ENCODE measurements around the gene ALDH3A1.
A peak's percentile ranks its signal among the peaks of the same experiment; 100 is the strongest.

Gene ALDH3A1

GRCh38 chr17:19737305-19738072 lies 10.6 kb downstream of the ALDH3A1 start:
- H3K79me1 ChIP-seq (ENCODE audit: low read length), result no peaks in the 10 kb centered on the region
- no peak overlapping the region for H2BK120ac ChIP-seq (ENCODE audit: insufficient read depth, low read length, poor library complexity)
- H3K23ac ChIP-seq (ENCODE audit: low read length), result no peak overlapping the region
- H3K4me3 ChIP-seq (ENCODE audit: low read depth, low read length), result no peak overlapping the region
- no peak overlapping the region for H4K12ac ChIP-seq (ENCODE audit: low read depth, low read length)
- H3K14ac ChIP-seq (ENCODE audit: low read length), result no peak overlapping the region
- no peak overlapping the region for H2AFZ ChIP-seq (ENCODE audit: insufficient read depth, low read length, poor library complexity)
- no peaks in the 10 kb centered on the region for H3K79me2 ChIP-seq (ENCODE audit: control insufficient read depth, insufficient read depth, low read length, poor library complexity)
- no peak overlapping the region for H2AK5ac ChIP-seq (ENCODE audit: low read length)
- no peaks in the 10 kb centered on the region for H3K36me3 ChIP-seq (ENCODE audit: control insufficient read depth in 1 of 2, insufficient read depth in 2 of 2, low read length in 2 of 2)
- WGBS (ENCODE audit: extremely low coverage, insufficient coverage, insufficient read length), result no CpG with 5 or more reads among the region's 15 CpGs
- H4K8ac ChIP-seq (ENCODE audit: low read depth, low read length), result no peak overlapping the region
- H2BK5ac ChIP-seq (ENCODE audit: low read depth, low read length, poor library complexity), result no peak overlapping the region
- no peaks in the 10 kb centered on the region for H3K4me1 ChIP-seq (ENCODE audit: control insufficient read depth in 1 of 2, insufficient read depth in 2 of 2, low read length in 2 of 2)
- DNase-seq, result no peak
- H3K27ac ChIP-seq (ENCODE audit: low read depth, low read length), result no peak overlapping the region
- H2BK12ac ChIP-seq (ENCODE audit: low read length), result no peak overlapping the region
- no peak overlapping the region for H3K4ac ChIP-seq (ENCODE audit: low read depth, low read length)
- H4K91ac ChIP-seq (ENCODE audit: low read depth, low read length), result no peak overlapping the region
- H3K18ac ChIP-seq (ENCODE audit: low read length), result no peak overlapping the region
- no peaks in the 10 kb centered on the region for H3K27me3 ChIP-seq (ENCODE audit: insufficient read depth, low read length)
- H3K9me3 ChIP-seq (ENCODE audit: insufficient read depth, low read depth, low read length), result peaks cover 1% of the 10 kb centered on the region
- no peak overlapping the region for H3K9ac ChIP-seq (ENCODE audit: low read length)
- H3K4me2 ChIP-seq (ENCODE audit: low read length), result no peak overlapping the region

- Histone ChIP-seq H3K18ac (ENCODE audit: low read length) (no peak overlapping the region), H3K79me2 (ENCODE audit: control insufficient read depth, insufficient read depth, low read length, poor library complexity) (no peaks in the 10 kb centered on the region), H3K4me2 (ENCODE audit: low read length) (no peak overlapping the region), H3K79me1 (ENCODE audit: low read length) (no peaks in the 10 kb centered on the region), H4K8ac (ENCODE audit: low read depth, low read length) (no peak overlapping the region), H2BK12ac (ENCODE audit: low read length) (no peak overlapping the region), H2AFZ (ENCODE audit: insufficient read depth, low read length, poor library complexity) (no peak overlapping the region), H3K27ac (ENCODE audit: low read depth, low read length) (no peak overlapping the region), H3K36me3 (ENCODE audit: control insufficient read depth in 1 of 2, insufficient read depth in 2 of 2, low read length in 2 of 2) (no peaks in the 10 kb centered on the region), H3K27me3 (ENCODE audit: insufficient read depth, low read length) (no peaks in the 10 kb centered on the region), H4K12ac (ENCODE audit: low read depth, low read length) (no peak overlapping the region), H2AK5ac (ENCODE audit: low read length) (no peak overlapping the region), H2BK5ac (ENCODE audit: low read depth, low read length, poor library complexity) (no peak overlapping the region), H3K9ac (ENCODE audit: low read length) (no peak overlapping the region), H4K91ac (ENCODE audit: low read depth, low read length) (no peak overlapping the region), H3K14ac (ENCODE audit: low read length) (no peak overlapping the region), H2BK120ac (ENCODE audit: insufficient read depth, low read length, poor library complexity) (no peak overlapping the region), H3K4ac (ENCODE audit: low read depth, low read length) (no peak overlapping the region), H3K4me1 (ENCODE audit: control insufficient read depth in 1 of 2, insufficient read depth in 2 of 2, low read length in 2 of 2) (no peaks in the 10 kb centered on the region), H3K23ac (ENCODE audit: low read length) (no peak overlapping the region), H3K9me3 (ENCODE audit: insufficient read depth, low read depth, low read length) (no peaks in the 10 kb centered on the region), H3K4me3 (ENCODE audit: low read depth, low read length) (peak overlapping the region; percentile 14)
- DNase-seq, result no peak
- WGBS (ENCODE audit: extremely low coverage, insufficient coverage, insufficient read length), result no CpG with 5 or more reads among the region's 11 CpGs
Measured at GRCh38 chr17:19736071-19736470, 12.0 kb downstream of the ALDH3A1 start.

GRCh38 chr17:19733953-19734526 lies 14.1 kb downstream of the ALDH3A1 start:
- H3K18ac ChIP-seq (ENCODE audit: low read length), result no peak overlapping the region
- no peak overlapping the region for H4K8ac ChIP-seq (ENCODE audit: low read depth, low read length)
- H3K4ac ChIP-seq (ENCODE audit: low read depth, low read length), result no peak overlapping the region
- no peaks in the 10 kb centered on the region for H3K79me2 ChIP-seq (ENCODE audit: control insufficient read depth, insufficient read depth, low read length, poor library complexity)
- no peak overlapping the region for H4K12ac ChIP-seq (ENCODE audit: low read depth, low read length)
- H3K9me3 ChIP-seq (ENCODE audit: insufficient read depth, low read depth, low read length), result no peaks in the 10 kb centered on the region
- H3K36me3 ChIP-seq (ENCODE audit: control insufficient read depth in 1 of 2, insufficient read depth in 2 of 2, low read length in 2 of 2), result no peaks in the 10 kb centered on the region
- H3K9ac ChIP-seq (ENCODE audit: low read length), result no peak overlapping the region
- no peak overlapping the region for H2AFZ ChIP-seq (ENCODE audit: insufficient read depth, low read length, poor library complexity)
- no peak overlapping the region for H3K23ac ChIP-seq (ENCODE audit: low read length)
- H3K4me2 ChIP-seq (ENCODE audit: low read length), result no peak overlapping the region
- no peak overlapping the region for H2BK120ac ChIP-seq (ENCODE audit: insufficient read depth, low read length, poor library complexity)
- no peaks in the 10 kb centered on the region for H3K4me1 ChIP-seq (ENCODE audit: control insufficient read depth in 1 of 2, insufficient read depth in 2 of 2, low read length in 2 of 2)
- no peak for DNase-seq
- no peak overlapping the region for H3K14ac ChIP-seq (ENCODE audit: low read length)
- H3K27ac ChIP-seq (ENCODE audit: low read depth, low read length), result no peak overlapping the region
- no peak overlapping the region for H4K91ac ChIP-seq (ENCODE audit: low read depth, low read length)
- no peaks in the 10 kb centered on the region for H3K79me1 ChIP-seq (ENCODE audit: low read length)
- H3K27me3 ChIP-seq (ENCODE audit: insufficient read depth, low read length), result no peaks in the 10 kb centered on the region
- WGBS (ENCODE audit: extremely low coverage, insufficient coverage, insufficient read length), result no CpG with 5 or more reads among the region's 11 CpGs
- no peak overlapping the region for H2BK5ac ChIP-seq (ENCODE audit: low read depth, low read length, poor library complexity)
- no peak overlapping the region for H3K4me3 ChIP-seq (ENCODE audit: low read depth, low read length)
- H2BK12ac ChIP-seq (ENCODE audit: low read length), result no peak overlapping the region
- H2AK5ac ChIP-seq (ENCODE audit: low read length), result no peak overlapping the region

GRCh38 chr17:19731626-19732025 lies 16.5 kb downstream of the ALDH3A1 start:
- H3K4ac ChIP-seq (ENCODE audit: low read depth, low read length), result no peak overlapping the region
- no peak overlapping the region for H3K27ac ChIP-seq (ENCODE audit: low read depth, low read length)
- no peaks in the 10 kb centered on the region for H3K9me3 ChIP-seq (ENCODE audit: insufficient read depth, low read depth, low read length)
- no CpG with 5 or more reads among the region's 11 CpGs for WGBS (ENCODE audit: extremely low coverage, insufficient coverage, insufficient read length)
- H3K4me1 ChIP-seq (ENCODE audit: control insufficient read depth in 1 of 2, insufficient read depth in 2 of 2, low read length in 2 of 2), result no peaks in the 10 kb centered on the region
- H3K4me3 ChIP-seq (ENCODE audit: low read depth, low read length), result no peak overlapping the region
- H3K18ac ChIP-seq (ENCODE audit: low read length), result no peak overlapping the region
- H2BK5ac ChIP-seq (ENCODE audit: low read depth, low read length, poor library complexity), result no peak overlapping the region
- no peak overlapping the region for H4K12ac ChIP-seq (ENCODE audit: low read depth, low read length)
- no peak overlapping the region for H2BK12ac ChIP-seq (ENCODE audit: low read length)
- H2AK5ac ChIP-seq (ENCODE audit: low read length), result no peak overlapping the region
- no peak overlapping the region for H3K23ac ChIP-seq (ENCODE audit: low read length)
- DNase-seq, result no peak
- H4K8ac ChIP-seq (ENCODE audit: low read depth, low read length), result no peak overlapping the region
- no peak overlapping the region for H4K91ac ChIP-seq (ENCODE audit: low read depth, low read length)
- no peaks in the 10 kb centered on the region for H3K79me2 ChIP-seq (ENCODE audit: control insufficient read depth, insufficient read depth, low read length, poor library complexity)
- H2BK120ac ChIP-seq (ENCODE audit: insufficient read depth, low read length, poor library complexity), result no peak overlapping the region
- no peaks in the 10 kb centered on the region for H3K27me3 ChIP-seq (ENCODE audit: insufficient read depth, low read length)
- no peak overlapping the region for H3K9ac ChIP-seq (ENCODE audit: low read length)
- no peaks in the 10 kb centered on the region for H3K36me3 ChIP-seq (ENCODE audit: control insufficient read depth in 1 of 2, insufficient read depth in 2 of 2, low read length in 2 of 2)
- no peak overlapping the region for H2AFZ ChIP-seq (ENCODE audit: insufficient read depth, low read length, poor library complexity)
- H3K4me2 ChIP-seq (ENCODE audit: low read length), result no peak overlapping the region
- no peak overlapping the region for H3K14ac ChIP-seq (ENCODE audit: low read length)
- no peaks in the 10 kb centered on the region for H3K79me1 ChIP-seq (ENCODE audit: low read length)

Measured in trophoblast cell (in vitro differentiated cells and primary cell).